Pancreas (tissue), 10 donors: ENCODE results near the gene HS6ST1. TPM values are rescaled to one million over a fixed set of nuclear protein-coding genes. Genes with fewer than 3 reads are reported as not detected.
A peak's percentile ranks its signal among the peaks of the same experiment; 100 is the strongest.

ENCODE experiments used
- ATAC-seq, 4 donors: fragments of 200-7000 bp; cut with Tn5 transposase; one replicate each; pipeline versions ENCODE4 v1.8.0 to v1.9.1; 2020; ENCODE audit warnings: mild to moderate bottlenecking in 4 of 4, moderate library complexity in 4 of 4
- DNase-seq, 6 donors: peaks; one replicate each; pipeline ENCODE4 v3.0.0-alpha.2; 2020
- FAIRE-seq: peaks from 2 replicates; lab custom pipeline; 2012; peaks lifted over from hg19 to GRCh38; lab: Jason Lieb, UNC
- H3K27ac ChIP-seq, 4 donors: fragments of 200-600 bp; sonication (generic); 1 replicate in 3 of 4; 2 replicates in 1 of 4; pipeline versions ENCODE4 v1.5.0 to v1.8.0; 2020
- H3K27me3 ChIP-seq, 4 donors: fragments of 200-600 bp; one replicate each; pipeline ENCODE4 v1.8.0; 2021
- H3K36me3 ChIP-seq, 3 donors: fragments of 200-600 bp; sonication (generic) in 1 of 3; one replicate each; pipeline versions ENCODE4 v1.5.0 to v1.8.0; 2020 to 2021
- H3K4me1 ChIP-seq, 3 donors: fragments of 200-600 bp; one replicate each; pipeline ENCODE4 v1.8.0; 2021
- H3K4me3 ChIP-seq, 4 donors: fragments of 200-600 bp; sonication (generic) in 2 of 4; one replicate each; pipeline versions ENCODE4 v1.5.0 to v1.8.0; 2020 to 2021
- H3K9me3 ChIP-seq, 4 donors: fragments of 200-600 bp; one replicate each; pipeline ENCODE4 v1.8.0; 2021
- WGBS, 2 donors: extraction: QIAGEN DNeasy Blood & Tissue Kit; methylation state at CpG; one replicate each; pipeline ENCODE4 v1.1.7; 2013; 5-methylcytosine and 5-hydroxymethylcytosine counted together
- intact Hi-C, 3 donors: fragments of 100-400 bp; cut with DNase I; formaldehyde crosslinking; loops; one replicate each; pipeline versions ENCODE4 v1.11.1 to v1.14.2; 2022
- polyA plus RNA-seq, 2 donors: library from polyadenylated mRNA; stranded (reverse); fragments of 200-250 nt; gene quantifications; one replicate each; pipeline ENCODE4 v1.2.3, GENCODE V29; 2013
- total RNA-seq, 6 donors: library from RNA; stranded (reverse); fragmentation: NEBNext Ultra II Directional in 4 of 6; extraction: Animal tissue kit (Norgen Biotek cat#: 25700) in 4 of 6; gene quantifications; one replicate each; pipeline versions ENCODE4 v1.2.1 to v1.2.4, GENCODE V29; 2021 to 2023
- TF ChIP-seq, protein P1 (sequence below), 4 donors: fragments of 200-600 bp; sonication (generic) in 3 of 4; IDR thresholded peaks; one replicate each; pipeline versions ENCODE4 v1.5.0 to v1.8.0; 2021; ENCODE audit warnings: antibody characterized with exemption in 4 of 4
- donor health status: healthy with polysubstance abuse.
- donor health status: DM: no; HTN: no; CAD: no; lungs with moderate emphysema.
- donor health status: DM: no; HTN: no; CAD: no.
- donor health status: control.
- donor health status: control.
- donor health status: Bipolar disorder and iron deficiency.
- donor health status: DM: yes; HTN: yes; CAD: no.
- donor health status: DM: no; HTN: no; CAD: no.
- donor health status: DM: no; HTN: no; CAD: no.
- donor health status: DM: yes; HTN: yes; CAD: no.

HS6ST1 gene
- total and polyA plus RNA-seq, 8 donors = 20.7 to 47.8 (median 25.5) TPM

DNA sequence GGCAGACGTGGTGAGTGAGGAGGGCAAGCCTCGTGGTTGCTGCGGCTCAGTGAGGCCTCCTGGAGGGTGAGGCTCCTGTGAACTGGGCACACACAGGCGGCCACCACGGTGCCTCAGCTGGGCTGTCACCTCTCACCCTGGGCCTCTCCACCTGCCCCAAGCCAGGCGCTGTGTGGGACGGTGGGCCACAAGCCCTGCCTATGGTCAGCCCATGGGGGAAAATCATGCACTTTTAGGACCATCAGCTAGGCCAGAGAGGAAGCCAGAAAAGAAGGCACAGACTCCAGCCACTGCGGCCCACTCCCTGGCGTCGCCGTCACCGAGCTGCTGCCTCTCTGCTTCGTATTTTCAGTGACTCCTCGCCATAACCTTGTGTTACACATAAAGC lies 28.5 kb upstream of the HS6ST1 start:
- TF ChIP-seq, protein P1, sequence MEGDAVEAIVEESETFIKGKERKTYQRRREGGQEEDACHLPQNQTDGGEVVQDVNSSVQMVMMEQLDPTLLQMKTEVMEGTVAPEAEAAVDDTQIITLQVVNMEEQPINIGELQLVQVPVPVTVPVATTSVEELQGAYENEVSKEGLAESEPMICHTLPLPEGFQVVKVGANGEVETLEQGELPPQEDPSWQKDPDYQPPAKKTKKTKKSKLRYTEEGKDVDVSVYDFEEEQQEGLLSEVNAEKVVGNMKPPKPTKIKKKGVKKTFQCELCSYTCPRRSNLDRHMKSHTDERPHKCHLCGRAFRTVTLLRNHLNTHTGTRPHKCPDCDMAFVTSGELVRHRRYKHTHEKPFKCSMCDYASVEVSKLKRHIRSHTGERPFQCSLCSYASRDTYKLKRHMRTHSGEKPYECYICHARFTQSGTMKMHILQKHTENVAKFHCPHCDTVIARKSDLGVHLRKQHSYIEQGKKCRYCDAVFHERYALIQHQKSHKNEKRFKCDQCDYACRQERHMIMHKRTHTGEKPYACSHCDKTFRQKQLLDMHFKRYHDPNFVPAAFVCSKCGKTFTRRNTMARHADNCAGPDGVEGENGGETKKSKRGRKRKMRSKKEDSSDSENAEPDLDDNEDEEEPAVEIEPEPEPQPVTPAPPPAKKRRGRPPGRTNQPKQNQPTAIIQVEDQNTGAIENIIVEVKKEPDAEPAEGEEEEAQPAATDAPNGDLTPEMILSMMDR (IDR thresholded peaks at IDR 0.05) = no peak
- H3K4me3 ChIP-seq = no peak overlapping the region
- 95 to 97% methylated on average over 14 of the region's 14 CpGs for WGBS, 2 donors
- no peaks in the 10 kb centered on the region for H3K9me3 ChIP-seq
- peak in 1 of 6 donors; percentile 3 for DNase-seq
- no peaks in the 10 kb centered on the region for H3K36me3 ChIP-seq
- no peak for FAIRE-seq
- intact Hi-C loops = no loop called here
- no peaks in the 10 kb centered on the region for H3K27me3 ChIP-seq
- peak in 1 of 4 donors; percentile 8 for ATAC-seq
- H3K27ac ChIP-seq = peak overlapping the region in 3 of 4 donors; percentile 54 to 71 (median 69)
- H3K4me1 ChIP-seq = peaks cover 0 to 14% (median 13%) of the 10 kb centered on the region in 3 donors

DNA sequence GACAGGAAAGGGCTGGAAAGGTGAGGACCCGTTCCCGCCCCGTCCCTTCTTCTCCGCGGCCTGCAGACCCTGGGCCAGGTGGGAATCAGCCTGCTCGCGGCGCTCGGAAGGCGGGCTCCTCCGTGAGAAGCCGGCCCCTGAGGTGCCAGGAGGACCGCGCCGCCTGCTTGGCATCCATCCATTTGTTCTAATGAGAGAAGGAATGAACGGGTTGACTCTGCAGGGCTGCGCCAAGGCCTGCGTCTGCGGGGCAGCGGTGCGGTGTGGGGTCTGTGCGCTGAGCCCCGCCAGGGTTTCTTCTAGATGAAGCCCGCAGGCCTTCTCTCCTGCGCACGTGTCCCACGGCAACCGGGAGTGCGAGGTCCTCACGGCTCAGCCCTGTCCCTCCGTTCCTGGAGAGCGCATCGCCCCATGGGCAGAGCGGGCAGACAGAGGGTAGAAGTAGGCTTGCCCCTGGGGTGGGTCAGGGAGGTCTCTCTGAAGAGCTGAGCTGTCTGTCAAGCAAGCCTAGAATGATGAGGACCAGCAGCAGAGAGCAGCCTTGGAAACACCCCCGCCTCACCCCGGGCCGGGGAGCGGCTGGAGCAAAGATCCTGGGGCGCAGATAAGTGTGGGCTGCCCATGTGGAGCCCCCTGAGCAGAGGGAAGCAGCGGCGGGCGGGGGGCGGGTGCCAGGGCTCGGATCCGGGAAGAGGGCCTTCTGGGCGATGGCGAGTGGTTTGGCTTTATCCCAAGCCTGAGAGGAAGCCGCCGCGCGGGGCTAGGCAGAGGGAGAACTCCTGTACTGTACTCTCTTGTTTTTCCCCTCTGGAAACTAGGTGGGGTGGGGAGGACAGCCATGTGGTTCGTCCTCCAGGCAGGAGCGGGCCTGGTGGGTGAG lies 27.9 kb upstream of the HS6ST1 start:
- no peaks in the 10 kb centered on the region for H3K36me3 ChIP-seq
- H3K4me3 ChIP-seq = no peak overlapping the region
- FAIRE-seq (no peak), ATAC-seq (no peak), DNase-seq (peak in 2 of 6 donors; percentile 52 to 68)
- TF ChIP-seq, protein P1 (IDR thresholded peaks at IDR 0.05) = no peak
- 91 to 95% methylated on average over 45 to 53 of the region's 53 CpGs for WGBS, 2 donors
- peaks cover 0 to 14% (median 13%) of the 10 kb centered on the region in 3 donors for H3K4me1 ChIP-seq
- intact Hi-C loops = no loop called here
- no peaks in the 10 kb centered on the region for H3K9me3 ChIP-seq
- H3K27ac ChIP-seq = peak overlapping the region in 1 of 4 donors; percentile 54
- no peaks in the 10 kb centered on the region for H3K27me3 ChIP-seq

DNA sequence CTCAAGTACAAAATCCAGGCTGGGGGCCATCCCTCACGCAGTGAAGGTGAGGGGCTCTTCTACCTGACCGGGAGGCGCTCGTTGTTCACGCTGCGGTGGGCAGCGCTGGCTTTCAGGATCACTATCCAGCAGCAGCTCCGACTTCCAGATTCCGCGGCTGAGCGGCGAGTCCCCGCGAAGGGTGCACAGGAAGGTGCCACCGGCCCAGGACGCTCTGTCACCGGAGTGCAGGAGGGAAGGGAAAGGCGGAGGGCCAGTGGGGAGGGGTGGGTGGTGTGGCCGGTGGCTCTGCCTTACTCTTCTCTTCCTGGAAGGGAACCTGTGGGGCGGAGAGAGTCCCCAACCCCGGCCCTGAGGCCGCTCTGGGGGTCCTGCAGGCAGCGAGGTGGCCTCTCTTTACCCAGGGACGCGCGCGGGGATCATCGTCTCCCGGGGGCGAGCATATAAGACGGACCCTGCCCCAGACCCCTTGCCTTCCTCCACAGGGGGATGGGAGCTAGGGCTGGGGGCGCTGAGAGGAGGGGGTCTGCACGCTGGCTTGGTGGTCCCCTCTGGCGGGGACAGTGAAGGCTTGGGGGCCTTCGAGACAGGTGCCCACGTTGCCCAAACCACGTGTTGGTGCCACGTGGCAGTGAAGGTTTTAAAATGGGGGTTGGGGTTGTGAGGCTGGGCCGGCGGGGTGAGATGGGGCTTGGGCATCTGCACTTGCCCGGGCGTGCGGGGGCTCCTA lies 26.9 kb upstream of the HS6ST1 start:
- DNase-seq = peak in 1 of 6 donors; percentile 69
- no peaks in the 10 kb centered on the region for H3K36me3 ChIP-seq
- no peaks in the 10 kb centered on the region for H3K27me3 ChIP-seq
- intact Hi-C loops = no loop called here
- WGBS, 2 donors = 94 to 97% methylated on average over 42 to 43 of the region's 43 CpGs
- no peak for ATAC-seq
- FAIRE-seq = no peak
- no peaks in the 10 kb centered on the region for H3K9me3 ChIP-seq
- TF ChIP-seq, protein P1 (IDR thresholded peaks at IDR 0.05) = no peak
- peaks cover 0 to 14% (median 13%) of the 10 kb centered on the region in 3 donors for H3K4me1 ChIP-seq
- no peak overlapping the region for H3K27ac ChIP-seq
- no peak overlapping the region for H3K4me3 ChIP-seq

DNA sequence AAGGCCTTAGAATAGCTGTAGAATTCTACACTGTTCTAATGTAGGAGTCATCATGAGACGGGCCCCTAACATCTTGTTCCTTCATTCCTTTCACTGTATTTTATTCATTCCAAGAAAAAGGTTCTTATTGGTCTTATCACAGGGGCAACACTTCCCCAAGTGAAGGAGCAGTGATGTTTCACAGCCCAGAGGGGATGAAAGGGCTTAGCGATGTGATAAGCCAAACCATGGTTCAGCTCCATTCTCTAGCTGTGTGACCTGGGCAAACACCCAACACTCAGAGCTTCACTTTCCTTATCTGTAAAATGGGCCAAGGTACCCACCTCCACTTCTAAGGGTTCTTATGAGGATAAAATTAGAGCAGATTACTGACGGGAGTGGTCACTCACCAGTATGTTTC lies 25.4 kb upstream of the HS6ST1 start:
- H3K27ac ChIP-seq = no peak overlapping the region
- H3K27me3 ChIP-seq = no peaks in the 10 kb centered on the region
- ATAC-seq = no peak
- H3K4me1 ChIP-seq = peaks cover 0 to 14% (median 13%) of the 10 kb centered on the region in 3 donors
- 95 to 97% methylated on average over 3 of the region's 3 CpGs for WGBS, 2 donors
- no peak overlapping the region for H3K4me3 ChIP-seq
- no peaks in the 10 kb centered on the region for H3K36me3 ChIP-seq
- FAIRE-seq = no peak
- TF ChIP-seq, protein P1 (IDR thresholded peaks at IDR 0.05) = no peak
- intact Hi-C loops = no loop called here
- no peak for DNase-seq
- no peaks in the 10 kb centered on the region for H3K9me3 ChIP-seq
